T-cell (primary cell): ENCODE measurements around the gene PRKAR2B. TPM values are rescaled to one million over a fixed set of nuclear protein-coding genes. Genes with fewer than 3 reads are reported as not detected.
"Not testable (repeated sequence)": the region's sequence is repeated elsewhere in the genome, so short reads cannot be mapped to it uniquely, and the experiment has no call there.

Source experiments
- ATAC-seq, 4 experiments: fragments of 200-7000 bp in 3 of 4; fragments of 150-1000 bp in 1 of 4; cut with Tn5 transposase; replicated peaks in 1 of 4; 1 replicate in 3 of 4; 2 replicates in 1 of 4; pipeline ENCODE4 v1.10.0; 2021; ENCODE audit warnings: moderate library complexity in 3 of 4, mild to moderate bottlenecking in 2 of 4, moderate number of reproducible peaks in 1 of 4
- CTCF ChIA-PET, 2 donors: fragments of 300-600 bp; sonication (Branson Sonifier 250); formaldehyde crosslinking; loops; one replicate each; lab custom pipeline; 2022; ENCODE audit warnings: antibody characterized with exemption in 2 of 2; lab: Charles Lee
- POLR2A ChIA-PET, 2 donors: fragments of 300-600 bp; sonication (Branson Sonifier 250); formaldehyde crosslinking; loops; one replicate each; lab custom pipeline; 2022; ENCODE audit warnings: antibody characterized with exemption in 2 of 2; lab: Charles Lee
- DNase-seq, 35 experiments: peaks; one replicate each; pipeline versions ENCODE4 v3.0.0 to v3.0.0-alpha.2; 2013 to 2023
- H3K27ac ChIP-seq: one replicate; pipeline ENCODE4 v1.5.1; 2013; ENCODE audit warnings: low read length
- H3K27me3 ChIP-seq, 2 experiments: replicated peaks in 1 of 2; 1 replicate in 1 of 2; 2 replicates in 1 of 2; pipeline versions ENCODE4 v1.6.1 to v1.7.0; 2013; ENCODE audit warnings: low read length in 1 of 2, mixed read lengths in 1 of 2; ENCODE audit not compliant: control insufficient read depth in 2 of 2, insufficient read depth in 2 of 2; ENCODE audit errors: extremely low read depth in 1 of 2
- H3K36me3 ChIP-seq, 2 donors: 1 replicate in 1 of 2; 2 replicates in 1 of 2; pipeline versions ENCODE4 v1.6.1 to v1.7.0; 2013; ENCODE audit warnings: low read length in 1 of 2; ENCODE audit not compliant: control insufficient read depth in 2 of 2, insufficient read depth in 1 of 2; ENCODE audit errors: extremely low read depth in 1 of 2
- H3K4me1 ChIP-seq, 2 experiments: 1 replicate in 1 of 2; 2 replicates in 1 of 2; pipeline versions ENCODE4 v1.6.1 to v1.7.0; 2013; ENCODE audit warnings: low read length in 2 of 2, mixed read lengths in 1 of 2; ENCODE audit not compliant: insufficient read depth in 2 of 2, control insufficient read depth in 1 of 2; ENCODE audit errors: extremely low read depth in 1 of 2
- H3K4me3 ChIP-seq, 2 donors: 1 replicate in 1 of 2; 2 replicates in 1 of 2; pipeline versions ENCODE4 v1.5.1 to v1.7.0; 2013; ENCODE audit warnings: mild to moderate bottlenecking in 2 of 2, low read length in 1 of 2, moderate library complexity in 1 of 2; ENCODE audit not compliant: control insufficient read depth in 1 of 2; ENCODE audit errors: extremely low read depth in 1 of 2
- H3K9me3 ChIP-seq: 2 replicates; pipeline ENCODE4 v1.7.0; 2013
- H3K27ac Mint-ChIP-seq, 2 donors: one replicate each; pipeline ENCODE4 v1.8.0; 2020 to 2021; ENCODE audit warnings: mild to moderate bottlenecking in 2 of 2, mixed read lengths in 2 of 2
- H3K27me3 Mint-ChIP-seq, 2 donors: one replicate each; pipeline ENCODE4 v1.8.0; 2021 to 2022; ENCODE audit warnings: mixed read lengths in 2 of 2
- H3K36me3 Mint-ChIP-seq: one replicate; pipeline ENCODE4 v1.8.0; 2021; ENCODE audit warnings: mixed read lengths
- H3K4me1 Mint-ChIP-seq, 3 donors: one replicate each; pipeline ENCODE4 v1.8.0; 2020 to 2022; ENCODE audit warnings: mixed read lengths in 3 of 3, mild to moderate bottlenecking in 1 of 3
- H3K4me3 Mint-ChIP-seq, 3 donors: one replicate each; pipeline ENCODE4 v1.8.0; 2020 to 2022; ENCODE audit warnings: mild to moderate bottlenecking in 3 of 3, mixed read lengths in 3 of 3, moderate library complexity in 3 of 3
- H3K9me3 Mint-ChIP-seq, 3 donors: one replicate each; pipeline ENCODE4 v1.8.0; 2020 to 2022; ENCODE audit warnings: mixed read lengths in 3 of 3
- WGBS: methylation state at CpG from one replicate; pipeline ENCODE4 v1.1.5; 2013; ENCODE audit warnings: missing lambda C conversion rate; ENCODE audit not compliant: insufficient coverage; 5-methylcytosine and 5-hydroxymethylcytosine counted together
- total RNA-seq, 35 experiments: library from RNA in 6 of 35; stranded (reverse) in 6 of 35; fragments of 120-200 nt in 1 of 35; gene quantifications; one replicate each; pipeline versions ENCODE4 v1.2.1 to v1.2.4 and lab custom pipeline; 2013 to 2026

Gene PRKAR2B
- total RNA-seq, 5 donors from 2014 or later (not counting 1 experiment from before 2014, with no cell fraction given) = 0.58 to 2.2 (median 1.0) TPM

GRCh38 chr7:107150375-107151073 lies 106.0 kb downstream of the PRKAR2B start:
- CTCF ChIA-PET = interaction anchor here (0.5 to 7.0 kb wide), 37 partner anchors 12 to 724 kb away, joined by 3 to 101 read pairs (median 4); partner anchors contain the start of gene HBP1 (in 1 of the 2)
- no peaks in the 10 kb centered on the region for H3K9me3 ChIP-seq
- Mint-ChIP-seq H3K27me3 (no peaks in the 10 kb centered on the region), H3K4me3 (no peak overlapping the region), H3K27ac (no peak overlapping the region), H3K9me3 (no peaks in the 10 kb centered on the region), H3K4me1 (peaks cover 0 to 7% (median 5%) of the 10 kb centered on the region in 3 donors), H3K36me3 (no peaks in the 10 kb centered on the region)
- H3K4me1 ChIP-seq = no peaks in the 10 kb centered on the region
- no peak overlapping the region for H3K4me3 ChIP-seq
- no peak overlapping the region for H3K27ac ChIP-seq
- peak; percentile 43 to 90 (median 74) for DNase-seq
- no peaks in the 10 kb centered on the region for H3K27me3 ChIP-seq
- no CpG with 5 or more reads among the region's 4 CpGs for WGBS
- no peaks in the 10 kb centered on the region for H3K36me3 ChIP-seq
- ATAC-seq = peak; percentile 71 to 85 (median 73)
- POLR2A ChIA-PET = interaction anchor here (0.5 to 1.7 kb wide), 3 partner anchors 12 to 24 kb away, joined by 3 to 10 read pairs (median 4); partner anchors contain the start of gene HBP1 (in 1 of the 2)

GRCh38 chr7:107151538-107151937 lies 107.0 kb downstream of the PRKAR2B start:
- WGBS = 93% methylated on average over 4 of the region's 7 CpGs
- ChIA-PET POLR2A (interaction anchor here in 1 of 2 donors (0.5 to 1.1 kb wide), 2 partner anchors 17 to 24 kb away, joined by 3 to 5 read pairs; partner anchors contain the start of gene HBP1), CTCF (interaction anchor here (0.8 to 7.0 kb wide), 9 partner anchors 13 to 723 kb away, joined by 3 to 101 read pairs (median 4); partner anchors contain the start of gene HBP1 (in 1 of the 2))
- Histone ChIP-seq H3K27ac (no peak overlapping the region), H3K4me1 (no peaks in the 10 kb centered on the region), H3K9me3 (no peaks in the 10 kb centered on the region), H3K4me3 (no peak overlapping the region), H3K36me3 (no peaks in the 10 kb centered on the region), H3K27me3 (no peaks in the 10 kb centered on the region)
- no peak overlapping the region for H3K27ac Mint-ChIP-seq
- no peak for ATAC-seq
- peaks cover 0 to 7% (median 5%) of the 10 kb centered on the region in 3 donors for H3K4me1 Mint-ChIP-seq
- no peak overlapping the region for H3K4me3 Mint-ChIP-seq
- no peak for DNase-seq
- H3K9me3 Mint-ChIP-seq = no peaks in the 10 kb centered on the region
- H3K36me3 Mint-ChIP-seq = no peaks in the 10 kb centered on the region
- no peaks in the 10 kb centered on the region for H3K27me3 Mint-ChIP-seq

GRCh38 chr7:107152011-107152410 lies 107.5 kb downstream of the PRKAR2B start:
- Mint-ChIP-seq H3K36me3 (no peaks in the 10 kb centered on the region), H3K4me3 (no peak overlapping the region), H3K9me3 (no peaks in the 10 kb centered on the region), H3K4me1 (peaks cover 0 to 7% (median 5%) of the 10 kb centered on the region in 3 donors), H3K27ac (no peak overlapping the region), H3K27me3 (no peaks in the 10 kb centered on the region)
- POLR2A ChIA-PET = interaction anchor here (0.5 to 1.1 kb wide), 3 partner anchors 17 to 361 kb away, joined by 3 to 6 read pairs (median 5); partner anchors contain the start of gene HBP1 (in 1 of the 2)
- no peaks in the 10 kb centered on the region for H3K4me1 ChIP-seq
- 29% methylated on average over 2 of the region's 4 CpGs for WGBS
- H3K4me3 ChIP-seq = no peak overlapping the region
- H3K36me3 ChIP-seq = no peaks in the 10 kb centered on the region
- no peak for ATAC-seq
- no peak for DNase-seq
- no peaks in the 10 kb centered on the region for H3K9me3 ChIP-seq
- no peaks in the 10 kb centered on the region for H3K27me3 ChIP-seq
- CTCF ChIA-PET = interaction anchor here (0.5 to 7.0 kb wide), 16 partner anchors 9 to 723 kb away, joined by 3 to 101 read pairs (median 4); partner anchors contain the start of gene HBP1 (in 1 of the 2)
- no peak overlapping the region for H3K27ac ChIP-seq

- no peak overlapping the region for H3K27ac ChIP-seq
- H3K9me3 ChIP-seq = no peaks in the 10 kb centered on the region
- Mint-ChIP-seq H3K36me3 (no peaks in the 10 kb centered on the region), H3K4me1 (peaks cover 0 to 2% (median 2%) of the 10 kb centered on the region in 3 donors), H3K27ac (no peak overlapping the region), H3K4me3 (no peak overlapping the region), H3K9me3 (no peaks in the 10 kb centered on the region), H3K27me3 (no peaks in the 10 kb centered on the region)
- ATAC-seq (no peak), DNase-seq (no peak)
- H3K4me3 ChIP-seq = no peak overlapping the region
- CTCF ChIA-PET = interaction anchor here in 1 of 2 donors (0.5 kb wide), 1 partner anchor 13 kb away, joined by 5 read pairs; no protein-coding TSS in a partner anchor
- H3K4me1 ChIP-seq = no peaks in the 10 kb centered on the region
- no peaks in the 10 kb centered on the region for H3K27me3 ChIP-seq
- no peaks in the 10 kb centered on the region for H3K36me3 ChIP-seq
- POLR2A ChIA-PET = interaction anchor here in 1 of 2 donors (0.6 kb wide), 1 partner anchor 321 kb away, joined by 4 read pairs; no protein-coding TSS in a partner anchor
- WGBS = 90% methylated on average over 6 of the region's 6 CpGs
These were observed 110.3 kb downstream of the PRKAR2B start for GRCh38 chr7:107154826-107155225.

GRCh38 chr7:107155726-107156125 lies 111.2 kb downstream of the PRKAR2B start:
- ATAC-seq, H3K4me1 ChIP-seq, POLR2A ChIA-PET, H3K27ac Mint-ChIP-seq, H3K9me3 Mint-ChIP-seq, H3K4me1 Mint-ChIP-seq, H3K9me3 ChIP-seq, H3K27me3 ChIP-seq, H3K36me3 ChIP-seq, CTCF ChIA-PET, H3K4me3 ChIP-seq, DNase-seq, H3K27me3 Mint-ChIP-seq, H3K27ac ChIP-seq, H3K4me3 Mint-ChIP-seq, H3K36me3 Mint-ChIP-seq: not testable (repeated sequence)
- no CpG with 5 or more reads among the region's 3 CpGs for WGBS

- Mint-ChIP-seq H3K36me3 (no peaks in the 10 kb centered on the region), H3K9me3 (no peaks in the 10 kb centered on the region), H3K4me1 (no peaks in the 10 kb centered on the region), H3K27ac (no peak overlapping the region), H3K4me3 (no peak overlapping the region), H3K27me3 (no peaks in the 10 kb centered on the region)
- no peak overlapping the region for H3K27ac ChIP-seq
- H3K4me3 ChIP-seq = no peak overlapping the region
- no peaks in the 10 kb centered on the region for H3K9me3 ChIP-seq
- no peaks in the 10 kb centered on the region for H3K4me1 ChIP-seq
- DNase-seq (no peak), ATAC-seq (no peak)
- POLR2A ChIA-PET = no interaction called here
- H3K36me3 ChIP-seq = no peaks in the 10 kb centered on the region
- CTCF ChIA-PET = interaction anchor here (0.5 to 0.7 kb wide), 2 partner anchors 74 to 125 kb away, joined by 3 to 4 read pairs; no protein-coding TSS in a partner anchor
- 94% methylated on average over 7 of the region's 7 CpGs for WGBS
- H3K27me3 ChIP-seq = no peaks in the 10 kb centered on the region
These were observed 112.6 kb downstream of the PRKAR2B start for GRCh38 chr7:107157091-107157490.
